Astrocyte of the spinal cord (primary cell): ENCODE results near the gene LSMEM2.
"Not testable (repeated sequence)": the region's sequence is repeated elsewhere in the genome, so short reads cannot be mapped to it uniquely, and the experiment has no call there.

Source experiments
- DNase-seq: peaks from one replicate; pipeline ENCODE4 v3.0.0; 2011; ENCODE audit warnings: low read depth, low spot score
- H3K4me3 ChIP-seq: 2 replicates; pipeline ENCODE4 v1.5.1; 2011; ENCODE audit warnings: low read depth, mild to moderate bottlenecking, low read length, moderate library complexity
- in situ Hi-C: cut with HindIII; loops from 2 replicates; pipeline ENCODE4 v1.10.0; 2017; ENCODE audit warnings: low sequenced_read_pairs
- TF ChIP-seq, protein P1 (sequence below): IDR thresholded peaks from 2 replicates; pipeline ENCODE4 v1.5.1; 2012; ENCODE audit warnings: low read depth, mild to moderate bottlenecking, low read length, inconsistent platforms

Gene LSMEM2

DNA sequence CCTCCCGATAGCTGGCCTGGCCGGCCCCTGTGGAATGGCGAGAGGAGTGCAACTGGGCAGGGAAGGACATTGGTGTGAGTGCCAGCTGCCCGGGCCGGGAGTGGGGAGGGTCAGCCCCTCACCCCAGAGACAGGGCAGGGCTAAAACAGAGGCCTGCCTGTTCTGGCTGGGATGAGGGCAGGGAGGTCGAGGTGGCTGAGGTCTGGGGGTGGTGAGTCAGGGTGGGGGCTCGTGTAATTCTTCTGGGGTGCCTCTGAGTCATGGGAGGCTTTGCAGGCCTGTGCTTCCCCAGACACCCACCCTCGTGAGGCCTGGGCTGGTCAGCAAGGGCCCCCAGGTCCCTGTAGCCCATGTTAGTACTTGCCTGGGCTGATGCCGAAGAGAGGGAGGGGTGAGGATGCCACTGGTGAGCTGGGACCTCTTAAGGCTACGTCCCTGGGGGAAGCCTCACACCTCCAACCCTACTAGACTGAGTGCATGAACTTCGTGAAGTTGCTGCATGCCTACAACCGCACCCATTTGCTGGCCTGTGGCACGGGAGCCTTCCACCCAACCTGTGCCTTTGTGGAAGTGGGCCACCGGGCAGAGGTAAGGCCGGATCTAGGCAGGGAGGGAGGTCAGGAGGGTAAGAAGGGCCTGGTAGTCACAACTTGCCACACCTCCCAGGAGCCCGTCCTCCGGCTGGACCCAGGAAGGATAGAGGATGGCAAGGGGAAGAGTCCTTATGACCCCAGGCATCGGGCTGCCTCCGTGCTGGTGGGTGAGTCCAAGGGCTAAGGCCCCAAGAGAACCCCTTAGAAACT, 8.3 kb upstream of the LSMEM2 start:
- DNase-seq: no peak
- in situ Hi-C loops: no loop called here
- TF ChIP-seq, protein P1, sequence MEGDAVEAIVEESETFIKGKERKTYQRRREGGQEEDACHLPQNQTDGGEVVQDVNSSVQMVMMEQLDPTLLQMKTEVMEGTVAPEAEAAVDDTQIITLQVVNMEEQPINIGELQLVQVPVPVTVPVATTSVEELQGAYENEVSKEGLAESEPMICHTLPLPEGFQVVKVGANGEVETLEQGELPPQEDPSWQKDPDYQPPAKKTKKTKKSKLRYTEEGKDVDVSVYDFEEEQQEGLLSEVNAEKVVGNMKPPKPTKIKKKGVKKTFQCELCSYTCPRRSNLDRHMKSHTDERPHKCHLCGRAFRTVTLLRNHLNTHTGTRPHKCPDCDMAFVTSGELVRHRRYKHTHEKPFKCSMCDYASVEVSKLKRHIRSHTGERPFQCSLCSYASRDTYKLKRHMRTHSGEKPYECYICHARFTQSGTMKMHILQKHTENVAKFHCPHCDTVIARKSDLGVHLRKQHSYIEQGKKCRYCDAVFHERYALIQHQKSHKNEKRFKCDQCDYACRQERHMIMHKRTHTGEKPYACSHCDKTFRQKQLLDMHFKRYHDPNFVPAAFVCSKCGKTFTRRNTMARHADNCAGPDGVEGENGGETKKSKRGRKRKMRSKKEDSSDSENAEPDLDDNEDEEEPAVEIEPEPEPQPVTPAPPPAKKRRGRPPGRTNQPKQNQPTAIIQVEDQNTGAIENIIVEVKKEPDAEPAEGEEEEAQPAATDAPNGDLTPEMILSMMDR: no peak
- no peak overlapping the region for H3K4me3 ChIP-seq

DNA sequence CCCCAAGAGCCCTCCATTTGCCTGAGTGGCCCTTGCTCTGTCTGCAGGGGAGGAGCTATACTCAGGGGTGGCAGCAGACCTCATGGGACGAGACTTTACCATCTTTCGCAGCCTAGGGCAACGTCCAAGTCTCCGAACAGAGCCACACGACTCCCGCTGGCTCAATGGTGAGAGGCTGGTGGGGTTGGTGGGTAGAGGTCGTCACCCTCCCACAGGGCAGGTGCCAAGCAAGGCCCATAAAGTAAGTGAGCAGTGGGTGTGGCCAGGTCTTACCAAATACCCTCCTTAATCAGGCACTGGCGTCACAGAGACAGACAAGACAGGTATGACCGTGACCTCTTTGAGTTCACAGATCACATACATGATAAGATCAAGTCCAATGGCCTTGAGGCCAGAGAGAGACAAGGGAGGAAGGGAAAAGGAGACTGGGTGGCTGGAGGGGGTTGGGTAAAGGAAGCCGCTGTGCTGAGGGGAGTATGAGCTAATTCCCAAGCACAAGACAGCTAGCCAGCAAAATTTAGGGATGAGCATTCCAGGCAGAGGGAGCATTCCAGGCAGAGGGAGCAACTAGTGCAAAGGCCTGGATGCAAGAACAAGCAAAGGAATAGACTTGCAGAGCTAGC, 7.5 kb upstream of the LSMEM2 start:
- no peak overlapping the region for H3K4me3 ChIP-seq
- TF ChIP-seq, protein P1: no peak
- in situ Hi-C loops: no loop called here
- no peak for DNase-seq

DNA sequence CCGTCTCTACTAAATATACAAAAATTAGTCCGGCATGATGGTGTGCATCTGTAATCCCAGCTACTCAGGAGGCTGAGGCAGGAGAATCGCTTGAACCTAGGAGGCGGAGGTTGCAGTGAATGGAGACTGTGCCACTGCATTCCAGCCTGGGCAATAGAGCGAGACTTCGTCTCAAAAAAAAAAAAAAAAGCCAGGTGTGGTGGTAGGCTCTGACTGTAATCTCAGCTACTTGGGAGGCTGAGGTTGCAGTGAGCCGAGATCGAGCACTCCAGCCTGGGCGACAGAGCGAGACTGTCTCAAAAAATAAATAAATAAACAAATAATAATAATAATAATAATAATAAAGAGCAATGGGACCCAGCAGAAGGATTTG, 6.4 kb upstream of the LSMEM2 start:
- DNase-seq, H3K4me3 ChIP-seq, in situ Hi-C loops: not testable (repeated sequence)

DNA sequence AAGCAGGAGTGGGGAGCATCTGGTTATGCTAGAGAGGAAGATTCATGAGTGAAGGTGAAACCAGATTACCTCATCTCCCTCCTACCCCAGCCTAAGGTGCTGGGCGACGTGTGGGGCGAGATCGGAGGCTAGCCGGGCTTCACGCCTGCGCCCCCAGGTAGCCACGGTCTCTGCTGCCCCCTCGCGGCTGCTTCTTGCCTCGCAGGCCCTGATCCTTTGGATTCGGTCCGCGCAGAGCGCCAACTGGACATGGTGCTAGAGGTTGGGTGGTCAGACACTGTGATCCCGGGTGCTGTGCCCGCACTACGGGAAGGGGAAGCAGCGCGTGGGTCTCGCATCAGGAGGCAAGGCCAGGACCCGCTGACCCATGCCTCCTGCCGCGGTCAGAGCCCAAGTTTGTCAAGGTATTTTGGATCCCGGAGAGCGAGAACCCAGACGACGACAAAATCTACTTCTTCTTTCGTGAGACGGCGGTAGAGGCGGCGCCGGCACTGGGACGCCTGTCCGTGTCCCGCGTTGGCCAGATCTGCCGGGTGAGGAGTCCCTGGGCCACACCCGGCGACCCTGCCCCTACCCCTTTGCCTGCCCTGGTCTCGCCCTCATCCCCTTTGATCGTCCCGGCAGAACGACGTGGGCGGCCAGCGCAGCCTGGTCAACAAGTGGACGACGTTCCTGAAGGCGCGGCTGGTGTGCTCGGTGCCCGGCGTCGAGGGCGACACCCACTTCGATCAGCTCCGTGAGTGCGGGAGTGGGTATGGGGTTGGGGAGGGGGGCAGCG, 5.8 kb upstream of the LSMEM2 start:
- peak overlapping the region; percentile 22 for H3K4me3 ChIP-seq
- in situ Hi-C loops: no loop called here
- DNase-seq: peak; percentile 67
- TF ChIP-seq, protein P1: peak; percentile 96

DNA sequence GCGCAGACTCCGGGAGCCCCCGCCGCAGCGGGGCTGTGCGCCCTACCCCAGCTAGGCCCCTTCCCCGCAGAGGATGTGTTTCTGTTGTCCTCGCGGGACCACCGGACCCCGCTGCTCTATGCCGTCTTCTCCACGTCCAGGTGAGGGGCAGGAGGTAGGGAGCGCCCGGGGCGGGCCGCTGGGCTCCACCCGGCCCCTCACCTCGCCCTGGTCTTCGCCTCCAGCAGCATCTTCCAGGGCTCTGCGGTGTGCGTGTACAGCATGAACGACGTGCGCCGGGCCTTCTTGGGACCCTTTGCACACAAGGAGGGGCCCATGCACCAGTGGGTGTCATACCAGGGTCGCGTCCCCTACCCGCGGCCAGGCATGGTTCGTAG, 5.2 kb upstream of the LSMEM2 start:
- no peak overlapping the region for H3K4me3 ChIP-seq
- no peak for DNase-seq
- in situ Hi-C loops: no loop called here
- TF ChIP-seq, protein P1: no peak

DNA sequence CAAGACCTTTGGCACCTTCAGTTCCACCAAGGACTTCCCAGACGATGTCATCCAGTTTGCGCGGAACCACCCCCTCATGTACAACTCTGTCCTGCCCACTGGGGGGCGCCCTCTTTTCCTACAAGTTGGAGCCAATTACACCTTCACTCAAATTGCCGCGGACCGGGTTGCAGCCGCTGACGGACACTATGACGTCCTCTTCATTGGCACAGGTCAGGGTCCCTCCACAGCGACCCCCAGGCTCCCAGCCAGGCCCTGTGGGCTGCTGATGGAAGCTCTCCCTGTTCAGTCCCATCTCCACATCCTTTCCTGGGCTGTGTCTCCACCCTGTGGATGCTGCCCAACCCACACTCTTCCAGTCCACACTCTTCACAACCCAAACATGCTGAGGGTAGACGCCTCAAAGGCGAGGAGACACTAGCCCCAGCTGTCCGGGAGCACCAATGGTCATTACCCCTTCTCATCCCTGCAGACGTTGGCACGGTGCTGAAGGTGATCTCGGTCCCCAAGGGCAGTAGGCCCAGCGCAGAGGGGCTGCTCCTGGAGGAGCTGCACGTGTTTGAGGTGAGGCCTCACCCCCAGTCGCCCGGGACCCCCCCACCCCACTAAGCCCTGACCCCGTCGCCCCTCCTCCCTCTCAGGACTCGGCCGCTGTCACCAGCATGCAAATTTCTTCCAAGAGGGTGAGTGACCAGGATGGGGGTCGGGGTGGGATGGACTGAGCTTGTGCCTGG, 4.3 kb upstream of the LSMEM2 start:
- H3K4me3 ChIP-seq: no peak overlapping the region
- peak; percentile 49 for DNase-seq
- in situ Hi-C loops: no loop called here

More for the DNA sequence above, 4.3 kb upstream of the LSMEM2 start:
- TF ChIP-seq, protein P1: peak; percentile 69
